GM23248 (cell line): Measurements from ENCODE around the gene LPIN1.

Experiments used
- EZH2 ChIP-seq: fragments of 200-600 bp; sonication (generic); IDR thresholded peaks from 2 replicates; pipeline ENCODE4 v1.6.1; 2018; ENCODE audit warnings: antibody characterized with exemption, mild to moderate bottlenecking; ENCODE audit not compliant: insufficient read depth, poor library complexity, severe bottlenecking
- EZH2phosphoT487 ChIP-seq: fragments of 200-600 bp; sonication (generic); IDR thresholded peaks from 2 replicates; pipeline ENCODE4 v1.6.1; 2018; ENCODE audit warnings: antibody characterized with exemption, moderate library complexity, mild to moderate bottlenecking, low read depth; ENCODE audit not compliant: insufficient read depth

DNA sequence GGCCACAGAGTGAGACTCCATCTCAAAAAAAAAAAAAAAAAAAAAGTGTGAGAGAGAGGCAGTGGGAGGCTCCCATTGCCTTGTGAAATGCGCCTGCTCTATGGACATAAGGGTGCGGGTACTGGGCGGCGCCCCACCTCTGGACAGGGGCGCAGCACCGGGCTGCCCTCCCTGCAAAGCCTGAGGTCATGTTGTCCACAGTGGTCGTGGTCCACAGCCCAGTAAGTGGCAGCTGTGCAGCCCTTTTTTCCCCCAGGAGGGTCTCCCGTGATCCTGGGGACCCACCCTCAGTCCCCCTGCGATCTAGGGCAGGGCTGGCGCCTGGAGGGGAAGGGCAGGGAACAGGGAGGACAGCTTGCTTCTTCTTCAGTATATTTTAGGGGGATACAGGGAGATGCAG, 37.8 kb downstream of the LPIN1 start:
- TF ChIP-seq EZH2 (no peak), EZH2phosphoT487 (no peak)
